Measurements from ENCODE around the gene MYO5A. TPM values are rescaled to one million over a fixed set of nuclear protein-coding genes. Genes with fewer than 3 reads are reported as not detected.
"Not testable (repeated sequence)": the region's sequence is repeated elsewhere in the genome, so short reads cannot be mapped to it uniquely, and the experiment has no call there.

The MYO5A gene
- total and polyA plus RNA-seq, 3 donors from 2014 or later: 11.7 to 35.5 (median 24.3) TPM

DNA sequence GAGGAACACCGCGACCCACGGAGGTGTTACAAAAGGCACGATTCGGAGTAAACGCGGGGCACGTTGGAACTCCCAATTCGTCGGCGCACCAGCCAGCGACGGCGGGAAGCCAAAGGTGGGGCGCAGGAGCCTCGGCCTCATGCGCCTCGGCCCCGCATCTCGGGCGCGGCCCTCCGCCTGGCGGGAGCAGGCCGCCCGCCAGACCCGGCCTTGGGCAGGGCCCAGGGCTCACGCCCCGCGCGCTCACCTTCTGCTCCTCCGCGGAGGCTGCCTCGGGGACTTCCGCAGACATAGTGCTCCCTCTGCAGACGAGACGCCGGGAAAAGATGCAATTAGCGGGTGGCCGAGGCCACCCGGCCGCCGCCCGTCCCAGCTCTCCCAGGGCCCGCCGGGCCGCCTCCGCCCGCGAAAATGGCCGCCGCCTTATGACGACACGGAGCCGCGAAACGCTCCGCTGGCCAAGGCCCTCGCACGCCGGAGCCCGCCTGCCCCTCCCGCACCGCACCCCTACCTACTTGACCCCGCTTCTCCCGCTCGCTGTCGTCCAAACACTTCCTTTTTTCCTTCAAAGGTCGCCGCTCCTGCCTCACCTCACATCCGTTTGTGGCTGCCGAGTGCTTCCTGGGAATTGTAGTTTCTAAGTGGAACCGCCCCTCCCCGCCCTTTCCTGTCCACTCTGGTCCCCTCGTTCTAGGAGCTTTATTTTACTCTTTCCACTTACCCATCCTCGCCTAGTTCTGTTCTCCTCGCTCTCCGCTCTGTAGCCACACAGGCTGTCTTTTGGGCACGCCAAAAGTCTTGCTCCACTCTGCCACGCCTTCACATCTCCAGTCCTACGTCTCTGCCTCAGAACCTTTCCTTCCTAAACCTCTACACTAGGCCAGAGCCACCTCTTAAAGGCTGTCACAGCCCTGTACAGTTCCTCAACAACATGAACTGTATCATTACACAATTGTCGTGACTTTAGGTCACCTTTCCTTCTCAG is 40.2 kb upstream of the MYO5A start, which contains the start of gene ARPP19:
Gene ARPP19 (minus strand): TSS at position 430 of the 985 bp plus-strand sequence. CDS start 138 bp downstream, at position 292.
- TF ChIP-seq, protein P1, sequence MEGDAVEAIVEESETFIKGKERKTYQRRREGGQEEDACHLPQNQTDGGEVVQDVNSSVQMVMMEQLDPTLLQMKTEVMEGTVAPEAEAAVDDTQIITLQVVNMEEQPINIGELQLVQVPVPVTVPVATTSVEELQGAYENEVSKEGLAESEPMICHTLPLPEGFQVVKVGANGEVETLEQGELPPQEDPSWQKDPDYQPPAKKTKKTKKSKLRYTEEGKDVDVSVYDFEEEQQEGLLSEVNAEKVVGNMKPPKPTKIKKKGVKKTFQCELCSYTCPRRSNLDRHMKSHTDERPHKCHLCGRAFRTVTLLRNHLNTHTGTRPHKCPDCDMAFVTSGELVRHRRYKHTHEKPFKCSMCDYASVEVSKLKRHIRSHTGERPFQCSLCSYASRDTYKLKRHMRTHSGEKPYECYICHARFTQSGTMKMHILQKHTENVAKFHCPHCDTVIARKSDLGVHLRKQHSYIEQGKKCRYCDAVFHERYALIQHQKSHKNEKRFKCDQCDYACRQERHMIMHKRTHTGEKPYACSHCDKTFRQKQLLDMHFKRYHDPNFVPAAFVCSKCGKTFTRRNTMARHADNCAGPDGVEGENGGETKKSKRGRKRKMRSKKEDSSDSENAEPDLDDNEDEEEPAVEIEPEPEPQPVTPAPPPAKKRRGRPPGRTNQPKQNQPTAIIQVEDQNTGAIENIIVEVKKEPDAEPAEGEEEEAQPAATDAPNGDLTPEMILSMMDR (IDR thresholded peaks at IDR 0.05): no peak
- TF ChIP-seq POLR2A (IDR thresholded peaks at IDR 0.05): no peak
- WGBS, 2 donors: 5 to 6% methylated on average over 46 to 69 of the region's 82 CpGs
- intact Hi-C loops (cut with DNase I; ENCODE audit: low total_unique reads): no loop called here
- no peaks in the 10 kb centered on the region for H3K9me3 ChIP-seq
- no peaks in the 10 kb centered on the region for H3K36me3 ChIP-seq (ENCODE audit: low read depth, missing control alignments)
- H3K4me1 ChIP-seq: peaks cover 19% of the 10 kb centered on the region
- no peaks in the 10 kb centered on the region for H3K27me3 ChIP-seq
- DNase-seq: peak; percentile 97
- peak within 1 kb of the TSS; percentile 76 to 95 for H3K4me3 ChIP-seq
- peak within 1 kb of the TSS; percentile 93 to 97 for H3K27ac ChIP-seq

DNA sequence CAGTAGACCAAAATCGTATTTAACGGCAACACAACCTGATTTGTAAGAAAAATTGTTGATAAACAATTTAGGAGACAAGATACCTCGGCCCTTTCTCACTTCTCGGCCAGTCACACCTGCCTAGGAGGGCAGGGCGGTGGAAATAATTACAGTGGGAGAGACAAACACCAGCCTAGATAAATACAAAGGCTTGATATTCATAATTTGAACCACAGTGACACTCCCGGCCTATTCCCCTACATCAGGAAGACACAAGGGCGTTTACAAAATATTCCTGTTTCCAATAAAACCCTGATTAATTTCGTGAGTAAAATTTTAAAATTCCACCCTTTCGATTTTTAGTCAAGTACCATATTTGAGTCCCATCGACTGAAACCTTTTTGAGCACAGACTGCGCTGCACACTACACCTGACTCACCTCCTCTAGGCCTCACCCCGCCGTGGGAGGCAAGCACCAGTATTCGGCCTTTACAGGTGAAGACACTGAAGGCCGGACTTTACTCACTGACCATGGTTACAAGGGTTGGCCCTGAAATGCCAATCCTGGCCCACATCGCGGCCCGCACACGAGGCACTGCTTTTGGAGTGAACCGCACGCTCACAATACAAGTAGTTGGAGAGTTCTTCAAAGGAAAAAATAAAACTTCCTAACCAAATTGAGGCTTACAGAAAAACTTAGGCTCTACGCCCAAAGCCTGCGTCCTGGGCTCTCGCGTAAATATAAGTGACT is 39.4 kb upstream of the MYO5A start:
- no peaks in the 10 kb centered on the region for H3K36me3 ChIP-seq (ENCODE audit: low read depth, missing control alignments)
- H3K9me3 ChIP-seq: no peaks in the 10 kb centered on the region
- intact Hi-C loops (cut with DNase I; ENCODE audit: low total_unique reads): no loop called here
- TF ChIP-seq, protein P1 (IDR thresholded peaks at IDR 0.05): no peak
- TF ChIP-seq POLR2A (IDR thresholded peaks at IDR 0.05): no peak
- DNase-seq: peak; percentile 56
- WGBS, 2 donors: 4% methylated on average over 25 of the region's 25 CpGs
- H3K27ac ChIP-seq: peak overlapping the region; percentile 93 to 97
- H3K4me1 ChIP-seq: peaks cover 19% of the 10 kb centered on the region
- H3K4me3 ChIP-seq: peak overlapping the region; percentile 76 to 95
- H3K27me3 ChIP-seq: no peaks in the 10 kb centered on the region

DNA sequence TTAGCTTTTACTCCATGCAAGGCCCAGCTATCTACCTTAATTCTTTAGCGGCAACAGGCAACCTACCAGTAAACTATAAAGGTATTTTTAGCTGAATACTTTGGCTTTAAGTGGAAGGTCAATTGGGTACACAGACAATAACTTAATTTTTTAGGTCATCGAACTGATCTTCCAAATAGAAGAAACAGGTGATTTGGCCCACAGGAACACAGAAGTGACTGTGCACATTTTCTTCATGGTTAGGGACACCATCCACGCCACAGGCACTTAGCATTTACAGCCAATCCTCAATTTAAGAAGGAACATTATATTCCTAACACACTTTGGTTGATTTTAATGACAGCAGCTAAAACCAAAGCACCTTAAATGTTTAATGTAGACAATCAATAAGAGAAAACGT is 38.2 kb upstream of the MYO5A start:
- Histone ChIP-seq H3K9me3 (no peaks in the 10 kb centered on the region), H3K36me3 (ENCODE audit: low read depth, missing control alignments) (no peaks in the 10 kb centered on the region), H3K4me3 (peak overlapping the region; percentile 76 to 95), H3K4me1 (peaks cover 19% of the 10 kb centered on the region), H3K27ac (peak overlapping the region; percentile 41 to 93), H3K27me3 (no peaks in the 10 kb centered on the region)
- WGBS, 2 donors: 39 to 42% methylated on average over 4 of the region's 4 CpGs
- TF ChIP-seq, protein P1 (IDR thresholded peaks at IDR 0.05): no peak
- TF ChIP-seq POLR2A (IDR thresholded peaks at IDR 0.05): no peak
- intact Hi-C loops (cut with DNase I; ENCODE audit: low total_unique reads): no loop called here
- no peak for DNase-seq

DNA sequence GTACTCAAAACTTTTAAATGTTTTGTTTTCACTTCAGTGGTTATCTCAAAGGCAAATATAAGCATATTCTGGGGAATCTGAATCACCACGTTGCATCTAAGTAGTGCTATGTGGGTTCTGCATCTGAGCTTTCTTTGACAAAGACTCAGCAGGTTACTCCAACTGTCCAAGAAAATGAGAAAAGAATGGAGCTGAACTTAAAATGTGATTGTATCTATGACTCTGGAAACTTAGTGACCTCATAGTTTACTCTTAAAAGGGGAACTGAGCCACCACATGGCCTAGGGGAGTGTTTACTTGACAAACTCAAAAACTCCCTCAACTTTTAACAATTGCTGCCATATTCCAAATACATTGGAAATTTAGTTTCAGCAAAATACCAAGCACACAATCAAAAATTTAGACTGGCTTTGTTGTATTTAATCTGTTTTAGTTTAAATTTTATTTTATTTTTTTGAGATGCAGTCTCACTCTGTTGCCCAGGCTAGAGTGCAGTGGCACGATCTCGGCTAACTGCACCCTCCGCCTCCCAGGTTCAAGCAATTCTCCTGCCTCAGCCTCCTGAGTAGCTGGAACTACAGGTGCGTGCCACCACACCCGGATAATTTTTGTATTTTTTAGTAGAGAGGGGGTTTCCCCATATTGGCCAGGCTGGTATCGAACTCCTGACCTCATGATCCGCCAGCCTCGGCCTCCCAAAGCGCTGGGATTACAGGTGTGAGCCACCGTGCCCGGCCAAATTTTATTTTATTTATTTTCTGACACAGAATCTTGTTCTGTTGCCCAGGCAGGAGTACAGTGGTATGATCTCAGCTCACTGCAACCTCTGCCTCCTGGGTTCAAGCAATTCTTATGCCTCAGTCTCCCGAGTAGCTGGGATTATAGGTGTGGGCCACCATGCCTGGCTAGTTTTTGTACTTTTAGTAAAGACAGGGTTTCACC is 37.0 kb upstream of the MYO5A start:
- peaks cover 19% of the 10 kb centered on the region for H3K4me1 ChIP-seq
- DNase-seq; H3K9me3 ChIP-seq; H3K4me3 ChIP-seq; intact Hi-C loops (cut with DNase I; ENCODE audit: low total_unique reads); H3K36me3 ChIP-seq (ENCODE audit: low read depth, missing control alignments); H3K27me3 ChIP-seq: not testable (repeated sequence)
- H3K27ac ChIP-seq: peak overlapping the region; percentile 41 to 93
- WGBS, 2 donors: 83 to 91% methylated on average over 13 of the region's 13 CpGs
